ENCODE results near the gene BANF1. TPM values are rescaled to one million over a fixed set of nuclear protein-coding genes. Genes with fewer than 3 reads are reported as not detected.

Gene BANF1
- total RNA-seq, 1 experiment from 2014 or later: 248 TPM

DNA sequence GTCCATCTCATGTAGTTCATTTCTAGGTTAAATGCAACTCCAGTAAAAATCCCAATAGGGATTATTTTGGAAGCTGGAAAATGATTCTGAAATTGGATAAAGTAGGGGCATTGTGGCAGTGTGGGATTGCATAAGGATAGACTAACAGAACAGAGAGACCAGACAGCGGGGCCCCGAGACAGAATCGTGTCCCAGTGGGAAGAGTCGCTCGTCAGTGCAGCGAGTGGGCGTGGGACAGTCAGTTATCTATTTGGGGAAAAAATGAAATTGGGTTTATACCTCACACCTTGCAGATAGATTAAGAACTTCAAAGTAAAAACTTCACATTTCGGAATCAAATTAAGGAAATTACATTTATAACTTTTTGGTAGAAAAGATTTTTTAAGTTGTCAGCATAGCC lies 30.2 kb upstream of the BANF1 start:
- Mint-ChIP-seq H3K36me3 (ENCODE audit: insufficient read depth, unreplicated experiment) (peaks cover 30% of the 10 kb centered on the region), H3K4me3 (ENCODE audit: low read depth, unreplicated experiment) (no peak overlapping the region)
- CTCF ChIA-PET: interaction anchor here (0.6 kb wide), 1 partner anchor 1353 kb away, joined by 3 read pairs; no protein-coding TSS in a partner anchor

DNA sequence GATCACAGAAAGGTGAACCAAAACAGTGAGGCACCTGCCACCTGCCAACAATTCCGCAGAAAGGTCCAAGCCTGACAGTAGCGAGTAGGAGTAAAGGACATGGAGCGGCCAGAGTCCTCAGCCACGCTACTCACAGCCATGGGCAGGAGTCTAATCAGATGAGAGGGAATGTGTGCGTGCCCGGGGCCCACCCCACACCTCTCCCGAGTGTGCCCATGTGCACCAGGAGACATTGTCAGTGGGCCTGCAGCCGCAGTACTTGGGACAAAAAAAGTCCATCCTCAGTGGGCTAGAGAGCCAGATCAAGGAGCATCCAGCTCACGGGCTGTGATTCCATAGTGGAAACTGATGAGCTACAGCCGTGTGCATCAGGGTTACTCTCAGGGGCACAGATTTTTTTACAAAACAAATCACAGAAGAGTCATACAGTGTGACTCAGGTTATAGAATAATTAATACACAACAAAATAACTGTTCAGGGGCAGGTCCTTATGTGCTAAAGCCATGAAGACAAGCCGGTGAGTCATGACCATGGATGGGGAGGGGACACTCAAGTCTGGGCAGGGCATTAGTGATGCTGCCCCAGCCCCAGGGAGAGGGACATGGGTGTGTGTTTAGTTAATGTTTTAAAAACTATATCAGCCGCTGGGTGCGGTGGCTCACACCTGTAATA lies 28.7 kb upstream of the BANF1 start:
- CTCF ChIA-PET: interaction anchor here (0.6 kb wide), 1 partner anchor 102 kb away, joined by 3 read pairs; no protein-coding TSS in a partner anchor
- peaks cover 8% of the 10 kb centered on the region for H3K4me1 Mint-ChIP-seq (ENCODE audit: low read depth, unreplicated experiment)
- H3K27ac Mint-ChIP-seq (ENCODE audit: unreplicated experiment): no peak overlapping the region
- H3K27me3 Mint-ChIP-seq (ENCODE audit: unreplicated experiment): no peaks in the 10 kb centered on the region
- BruUV-seq (replicated peaks): no TSS peak
- DNase-seq: no peak
- no peak overlapping the region for H3K4me3 Mint-ChIP-seq (ENCODE audit: low read depth, unreplicated experiment)
- no peaks in the 10 kb centered on the region for H3K9me3 Mint-ChIP-seq (ENCODE audit: low read depth, unreplicated experiment)
- peaks cover 38% of the 10 kb centered on the region for H3K36me3 Mint-ChIP-seq (ENCODE audit: insufficient read depth, unreplicated experiment)
- intact Hi-C loops (cut with micrococcal nuclease; ENCODE audit: unreplicated experiment): no loop called here
- TF ChIP-seq, protein P1, sequence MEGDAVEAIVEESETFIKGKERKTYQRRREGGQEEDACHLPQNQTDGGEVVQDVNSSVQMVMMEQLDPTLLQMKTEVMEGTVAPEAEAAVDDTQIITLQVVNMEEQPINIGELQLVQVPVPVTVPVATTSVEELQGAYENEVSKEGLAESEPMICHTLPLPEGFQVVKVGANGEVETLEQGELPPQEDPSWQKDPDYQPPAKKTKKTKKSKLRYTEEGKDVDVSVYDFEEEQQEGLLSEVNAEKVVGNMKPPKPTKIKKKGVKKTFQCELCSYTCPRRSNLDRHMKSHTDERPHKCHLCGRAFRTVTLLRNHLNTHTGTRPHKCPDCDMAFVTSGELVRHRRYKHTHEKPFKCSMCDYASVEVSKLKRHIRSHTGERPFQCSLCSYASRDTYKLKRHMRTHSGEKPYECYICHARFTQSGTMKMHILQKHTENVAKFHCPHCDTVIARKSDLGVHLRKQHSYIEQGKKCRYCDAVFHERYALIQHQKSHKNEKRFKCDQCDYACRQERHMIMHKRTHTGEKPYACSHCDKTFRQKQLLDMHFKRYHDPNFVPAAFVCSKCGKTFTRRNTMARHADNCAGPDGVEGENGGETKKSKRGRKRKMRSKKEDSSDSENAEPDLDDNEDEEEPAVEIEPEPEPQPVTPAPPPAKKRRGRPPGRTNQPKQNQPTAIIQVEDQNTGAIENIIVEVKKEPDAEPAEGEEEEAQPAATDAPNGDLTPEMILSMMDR (IDR thresholded peaks at IDR 0.05; ENCODE audit: unreplicated experiment): no peak

More for the DNA sequence above, 30.2 kb upstream of the BANF1 start:
- BruUV-seq (replicated peaks): no TSS peak
- intact Hi-C loops (cut with micrococcal nuclease; ENCODE audit: unreplicated experiment): no loop called here
- H3K9me3 Mint-ChIP-seq (ENCODE audit: low read depth, unreplicated experiment): no peaks in the 10 kb centered on the region
- peaks cover 8% of the 10 kb centered on the region for H3K4me1 Mint-ChIP-seq (ENCODE audit: low read depth, unreplicated experiment)
- no peak overlapping the region for H3K27ac Mint-ChIP-seq (ENCODE audit: unreplicated experiment)
- no peak for DNase-seq
- TF ChIP-seq, protein P1 (IDR thresholded peaks at IDR 0.05; ENCODE audit: unreplicated experiment): no peak
- no peaks in the 10 kb centered on the region for H3K27me3 Mint-ChIP-seq (ENCODE audit: unreplicated experiment)

DNA sequence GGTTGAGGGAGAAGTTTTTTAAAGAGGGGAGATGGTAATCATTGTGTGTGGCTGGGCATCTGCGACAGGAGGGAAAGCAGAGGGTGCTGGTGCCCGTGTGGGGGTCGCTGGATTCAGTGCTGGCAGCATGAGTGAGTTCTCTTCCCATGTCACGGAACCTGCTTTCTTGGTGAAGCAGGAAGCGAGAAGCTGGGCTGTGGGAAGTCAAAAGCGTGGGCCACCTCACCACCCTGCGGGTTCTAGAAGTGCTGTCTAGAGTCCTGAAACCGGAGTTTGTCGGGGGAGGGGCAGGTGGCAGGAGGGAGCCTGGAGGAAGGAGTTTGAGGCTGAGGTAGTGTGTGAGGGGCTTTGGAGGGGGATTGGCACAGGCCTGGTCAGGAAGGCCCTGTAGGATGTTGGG lies 26.5 kb upstream of the BANF1 start:
- Mint-ChIP-seq H3K27me3 (ENCODE audit: unreplicated experiment) (no peaks in the 10 kb centered on the region), H3K4me1 (ENCODE audit: low read depth, unreplicated experiment) (peaks cover 8% of the 10 kb centered on the region), H3K9me3 (ENCODE audit: low read depth, unreplicated experiment) (no peaks in the 10 kb centered on the region), H3K36me3 (ENCODE audit: insufficient read depth, unreplicated experiment) (peaks cover 56% of the 10 kb centered on the region), H3K4me3 (ENCODE audit: low read depth, unreplicated experiment) (no peak overlapping the region), H3K27ac (ENCODE audit: unreplicated experiment) (peak overlapping the region; percentile 30)
- intact Hi-C loops (cut with micrococcal nuclease; ENCODE audit: unreplicated experiment): no loop called here
- TF ChIP-seq, protein P1 (IDR thresholded peaks at IDR 0.05; ENCODE audit: unreplicated experiment): no peak
- no peak for DNase-seq
- CTCF ChIA-PET: interaction anchor here (1.9 kb wide), 1 partner anchor 85 kb away, joined by 4 read pairs; the partner anchor contains the start of gene CCDC85B
- BruUV-seq (replicated peaks): no TSS peak

DNA sequence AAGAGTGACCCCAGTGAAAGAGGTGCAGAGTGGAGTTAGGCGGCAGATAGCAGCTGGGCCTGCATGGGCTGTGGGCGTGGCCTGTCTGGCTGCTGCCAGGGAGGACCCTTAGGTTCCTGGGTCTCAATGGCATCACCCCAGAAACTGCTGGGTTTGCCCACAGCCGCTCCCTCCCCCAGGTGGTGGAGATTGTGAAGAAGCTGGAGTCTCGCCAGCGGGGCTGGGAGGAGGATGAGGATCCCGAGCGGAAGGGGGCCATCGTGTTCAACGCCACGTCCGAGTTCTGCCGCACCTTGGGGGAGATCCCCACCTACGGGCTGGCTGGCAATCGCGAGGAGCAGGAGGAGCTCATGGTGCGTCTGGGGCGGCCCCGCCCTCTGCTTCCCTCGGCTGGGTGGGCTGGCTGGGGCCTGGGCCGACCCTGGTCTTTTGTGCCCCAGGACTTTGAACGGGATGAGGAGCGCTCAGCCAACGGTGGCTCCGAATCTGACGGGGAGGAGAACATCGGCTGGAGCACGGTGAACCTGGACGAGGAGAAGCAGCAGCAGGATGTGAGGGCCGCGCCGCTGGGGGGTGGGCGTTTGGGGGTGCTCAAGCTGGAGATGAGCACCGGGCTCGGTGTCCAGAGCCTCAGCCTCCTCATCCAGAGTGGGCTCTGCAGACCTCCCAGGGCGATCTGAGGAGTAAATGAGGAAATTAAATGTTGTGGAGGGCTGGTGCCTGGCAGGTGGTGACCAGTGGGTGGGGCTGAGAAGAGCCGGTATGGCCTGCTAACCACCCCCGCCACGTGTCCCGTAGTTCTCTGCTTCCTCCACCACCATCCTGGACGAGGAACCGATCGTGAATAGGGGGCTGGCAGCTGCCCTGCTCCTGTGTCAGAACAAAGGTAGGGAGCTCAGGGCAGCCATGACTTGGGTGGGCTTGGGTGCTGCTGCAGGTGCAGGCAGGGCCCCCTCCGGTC lies 25.8 kb upstream of the BANF1 start:
- DNase-seq: no peak
- H3K27me3 Mint-ChIP-seq (ENCODE audit: unreplicated experiment): no peaks in the 10 kb centered on the region
- TF ChIP-seq, protein P1 (IDR thresholded peaks at IDR 0.05; ENCODE audit: unreplicated experiment): no peak
- peaks cover 8% of the 10 kb centered on the region for H3K4me1 Mint-ChIP-seq (ENCODE audit: low read depth, unreplicated experiment)
- CTCF ChIA-PET: interaction anchor here (1.9 kb wide), 1 partner anchor 86 kb away, joined by 4 read pairs; the partner anchor contains the start of gene CCDC85B
- intact Hi-C loops (cut with micrococcal nuclease; ENCODE audit: unreplicated experiment): no loop called here
- no TSS peak for BruUV-seq (replicated peaks)
- H3K27ac Mint-ChIP-seq (ENCODE audit: unreplicated experiment): peak overlapping the region; percentile 30
- no peak overlapping the region for H3K4me3 Mint-ChIP-seq (ENCODE audit: low read depth, unreplicated experiment)
- no peaks in the 10 kb centered on the region for H3K9me3 Mint-ChIP-seq (ENCODE audit: low read depth, unreplicated experiment)
- peaks cover 63% of the 10 kb centered on the region for H3K36me3 Mint-ChIP-seq (ENCODE audit: insufficient read depth, unreplicated experiment)

Data from Calu3 (cell line).